Mesenchymal stem cell (in vitro differentiated cells and primary cell): Measurements from ENCODE around the gene LRP1B.

ENCODE experiments used
- DNase-seq: peaks from one replicate; pipeline ENCODE4 v3.0.0-alpha.2; 2013
- H2AFZ ChIP-seq: one replicate; pipeline ENCODE4 v1.6.1; 2013; ENCODE audit warnings: low read depth, mild to moderate bottlenecking, control low read depth, inconsistent platforms, low read length, moderate library complexity
- H2AK5ac ChIP-seq: 2 replicates; pipeline ENCODE4 v1.6.1; 2013; ENCODE audit warnings: low read length, moderate library complexity, mild to moderate bottlenecking, inconsistent platforms; ENCODE audit not compliant: severe bottlenecking
- H2BK120ac ChIP-seq: one replicate; pipeline ENCODE4 v1.6.1; 2013; ENCODE audit warnings: low read depth, mild to moderate bottlenecking, inconsistent platforms, low read length, moderate library complexity
- H2BK12ac ChIP-seq, 2 experiments: one replicate each; pipeline ENCODE4 v1.6.1; 2013; ENCODE audit warnings: inconsistent platforms in 2 of 2, low read length in 2 of 2, mild to moderate bottlenecking in 2 of 2, moderate library complexity in 2 of 2, control low read depth in 1 of 2
- H2BK15ac ChIP-seq: one replicate; pipeline ENCODE4 v1.6.1; 2013; ENCODE audit warnings: mild to moderate bottlenecking, low read depth, inconsistent platforms; ENCODE audit not compliant: poor library complexity, severe bottlenecking
- H2BK5ac ChIP-seq: 2 replicates; pipeline ENCODE4 v1.6.1; 2013; ENCODE audit warnings: low read depth, mild to moderate bottlenecking, low read length, control low read depth, inconsistent platforms; ENCODE audit not compliant: poor library complexity, severe bottlenecking
- H3K14ac ChIP-seq, 2 experiments: one replicate each; pipeline ENCODE4 v1.6.1; 2013; ENCODE audit warnings: inconsistent platforms in 2 of 2, low read length in 2 of 2, control low read depth in 1 of 2, mild to moderate bottlenecking in 1 of 2, moderate library complexity in 1 of 2
- H3K18ac ChIP-seq, 2 experiments: one replicate each; pipeline ENCODE4 v1.6.1; 2013; ENCODE audit warnings: inconsistent platforms in 2 of 2, low read length in 2 of 2, control low read depth in 1 of 2, low read depth in 1 of 2, mild to moderate bottlenecking in 1 of 2
- H3K23ac ChIP-seq, 2 experiments: one replicate each; pipeline ENCODE4 v1.6.1; 2013; ENCODE audit warnings: inconsistent platforms in 2 of 2, low read length in 2 of 2, mild to moderate bottlenecking in 2 of 2, moderate library complexity in 2 of 2, control low read depth in 1 of 2
- H3K27ac ChIP-seq: 2 replicates; pipeline ENCODE4 v1.5.1; 2013; ENCODE audit warnings: mild to moderate bottlenecking, moderate library complexity, low read length, control low read depth, inconsistent platforms; ENCODE audit not compliant: poor library complexity, severe bottlenecking
- H3K27me3 ChIP-seq, 2 experiments: 2 replicates each; pipeline versions ENCODE4 v1.6.1 to v1.7.0; 2013; ENCODE audit warnings: low read length in 2 of 2, mild to moderate bottlenecking in 2 of 2, moderate library complexity in 2 of 2, control low read depth in 1 of 2, inconsistent platforms in 1 of 2; ENCODE audit not compliant: control insufficient read depth in 1 of 2, insufficient read depth in 1 of 2
- H3K36me3 ChIP-seq, 2 experiments: 2 replicates each; pipeline versions ENCODE4 v1.6.1 to v1.7.0; 2013; ENCODE audit warnings: low read length in 2 of 2, control low read depth in 1 of 2, inconsistent platforms in 1 of 2, low read depth in 1 of 2, mild to moderate bottlenecking in 1 of 2; ENCODE audit not compliant: insufficient read depth in 2 of 2, control insufficient read depth in 1 of 2
- H3K4ac ChIP-seq, 2 experiments: one replicate each; pipeline ENCODE4 v1.6.1; 2013; ENCODE audit warnings: inconsistent platforms in 2 of 2, low read length in 2 of 2, mild to moderate bottlenecking in 2 of 2, moderate library complexity in 2 of 2, control low read depth in 1 of 2, low read depth in 1 of 2
- H3K4me1 ChIP-seq: 2 replicates; pipeline ENCODE4 v1.6.1; 2013; ENCODE audit warnings: low read depth, low read length, control low read depth; ENCODE audit not compliant: control insufficient read depth, insufficient read depth
- H3K4me2 ChIP-seq: 2 replicates; pipeline ENCODE4 v1.6.1; 2013; ENCODE audit warnings: low read length, mild to moderate bottlenecking, inconsistent platforms; ENCODE audit not compliant: poor library complexity, severe bottlenecking
- H3K4me3 ChIP-seq, 2 experiments: 2 replicates each; pipeline versions ENCODE4 v1.5.1 to v1.7.0; 2013; ENCODE audit warnings: low read length in 2 of 2, mild to moderate bottlenecking in 2 of 2, control low read depth in 1 of 2, low read depth in 1 of 2; ENCODE audit not compliant: insufficient read depth in 1 of 2
- H3K79me1 ChIP-seq: replicated peaks from 2 replicates; pipeline ENCODE4 v1.6.1; 2013; ENCODE audit warnings: mild to moderate bottlenecking, control low read depth, low read length, inconsistent platforms; ENCODE audit not compliant: poor library complexity, severe bottlenecking
- H3K9ac ChIP-seq: 2 replicates; pipeline ENCODE4 v1.7.0; 2013; ENCODE audit warnings: mild to moderate bottlenecking, low read length, moderate library complexity
- H3K9me3 ChIP-seq: 2 replicates; pipeline ENCODE4 v1.7.0; 2013; ENCODE audit warnings: mild to moderate bottlenecking, low read length; ENCODE audit not compliant: control insufficient read depth
- H4K8ac ChIP-seq: one replicate; pipeline ENCODE4 v1.6.1; 2013; ENCODE audit warnings: inconsistent platforms, mild to moderate bottlenecking, low read length, moderate library complexity
- H4K91ac ChIP-seq: one replicate; pipeline ENCODE4 v1.6.1; 2013; ENCODE audit warnings: mild to moderate bottlenecking, low read length, inconsistent platforms
- WGBS: methylation state at CpG from one replicate; pipeline ENCODE4 v1.1.7; 2013; ENCODE audit warnings: mixed read lengths; 5-methylcytosine and 5-hydroxymethylcytosine counted together

LRP1B gene

DNA sequence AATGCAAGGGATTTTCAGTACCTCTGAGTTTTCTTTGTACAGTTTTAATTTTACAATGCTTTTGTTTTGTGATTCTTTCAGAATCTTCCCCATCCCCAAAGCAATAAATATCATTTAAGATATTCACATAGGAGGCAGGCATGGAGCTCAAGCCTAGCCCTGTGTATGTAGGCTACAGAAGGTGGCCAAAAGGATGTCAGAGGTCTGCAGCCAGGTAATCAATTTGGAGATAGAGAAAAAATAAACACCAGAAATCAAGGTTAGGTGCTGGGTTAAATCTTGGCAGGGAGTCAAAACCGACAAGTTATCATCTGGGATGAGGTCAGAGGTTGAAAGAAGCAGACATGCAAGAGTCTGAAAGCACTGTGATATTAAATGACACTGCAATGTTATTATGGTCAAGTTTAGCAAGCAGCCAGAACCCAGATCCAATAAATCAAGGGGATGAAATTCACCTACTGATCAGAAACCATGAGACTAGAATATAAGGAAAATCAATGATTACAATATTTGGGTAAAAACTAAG lies 45.1 kb upstream of the LRP1B start:
- Histone ChIP-seq H2AK5ac (no peak overlapping the region), H3K23ac (no peak overlapping the region), H2BK12ac (no peak overlapping the region), H3K9me3 (no peaks in the 10 kb centered on the region), H2BK120ac (no peak overlapping the region), H3K27ac (no peak overlapping the region), H3K79me1 (no peaks in the 10 kb centered on the region), H3K18ac (no peak overlapping the region), H4K91ac (no peak overlapping the region), H3K36me3 (no peaks in the 10 kb centered on the region), H3K4me2 (no peak overlapping the region), H3K27me3 (no peaks in the 10 kb centered on the region), H3K14ac (no peak overlapping the region), H2BK5ac (no peak overlapping the region), H3K9ac (no peak overlapping the region), H3K4me3 (no peak overlapping the region), H3K4ac (no peak overlapping the region), H2BK15ac (no peak overlapping the region), H2AFZ (no peak overlapping the region), H4K8ac (no peak overlapping the region), H3K4me1 (no peaks in the 10 kb centered on the region)
- 65% methylated on average over 1 of the region's 1 CpG for WGBS
- DNase-seq, result no peak

DNA sequence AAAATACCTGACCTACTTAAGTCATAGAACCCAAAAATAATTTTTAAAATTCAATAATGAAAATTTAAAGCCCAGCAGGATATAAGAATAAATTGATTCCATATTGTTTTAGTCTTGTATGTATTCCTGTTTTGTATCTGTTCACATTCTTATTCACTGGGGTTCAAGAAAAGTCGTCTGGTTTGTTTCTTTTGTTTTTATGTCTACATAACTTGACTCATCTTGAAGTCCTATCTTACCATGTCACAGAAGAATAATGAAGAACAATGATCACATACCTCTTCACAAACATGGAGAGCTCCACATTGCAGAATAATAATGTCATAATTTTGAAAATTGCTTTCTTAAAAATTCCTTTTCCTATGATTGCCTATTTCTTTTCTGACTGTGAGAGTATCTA lies 43.4 kb upstream of the LRP1B start:
- WGBS, result no CpG with 5 or more reads among the region's 1 CpG

DNA sequence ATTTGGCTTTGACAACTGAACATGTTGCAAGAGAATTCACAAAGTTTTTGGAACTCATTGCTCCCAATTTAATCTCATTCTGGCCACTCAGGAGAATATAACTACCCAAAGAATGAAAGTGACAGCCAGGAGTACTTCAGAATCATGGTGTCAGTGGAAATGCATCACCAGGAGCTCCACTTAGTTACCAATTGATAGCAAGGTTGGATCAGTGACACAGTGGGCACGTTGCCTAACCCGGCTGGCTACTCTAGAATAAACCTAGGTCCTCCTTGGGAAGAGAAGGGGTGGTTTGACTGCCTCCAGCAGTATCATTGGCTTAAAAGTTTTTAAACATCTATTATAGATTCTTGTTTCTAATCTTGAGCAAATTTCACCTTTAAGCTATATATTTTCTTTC lies 40.0 kb upstream of the LRP1B start:
- Histone ChIP-seq H4K8ac (no peak overlapping the region), H3K4ac (no peak overlapping the region), H2BK120ac (no peak overlapping the region), H2AK5ac (no peak overlapping the region), H3K4me1 (peaks cover 1% of the 10 kb centered on the region), H2AFZ (no peak overlapping the region), H2BK15ac (no peak overlapping the region), H3K14ac (no peak overlapping the region), H3K79me1 (no peaks in the 10 kb centered on the region), H3K4me2 (no peak overlapping the region), H3K9me3 (no peaks in the 10 kb centered on the region), H2BK5ac (no peak overlapping the region), H2BK12ac (peak overlapping the region in 1 of 2 experiments; percentile 63), H3K4me3 (no peak overlapping the region), H4K91ac (no peak overlapping the region), H3K9ac (no peak overlapping the region), H3K23ac (no peak overlapping the region), H3K18ac (no peak overlapping the region), H3K27ac (no peak overlapping the region), H3K27me3 (no peaks in the 10 kb centered on the region), H3K36me3 (no peaks in the 10 kb centered on the region)
- DNase-seq, result no peak
- no CpG with 5 or more reads among the region's 2 CpGs for WGBS

More for the DNA sequence above, 43.4 kb upstream of the LRP1B start:
- Histone ChIP-seq H3K23ac (no peak overlapping the region), H2BK12ac (no peak overlapping the region), H3K36me3 (no peaks in the 10 kb centered on the region), H3K4me3 (no peak overlapping the region), H2BK15ac (no peak overlapping the region), H2AFZ (no peak overlapping the region), H2BK5ac (no peak overlapping the region), H2AK5ac (no peak overlapping the region), H3K4me1 (no peaks in the 10 kb centered on the region), H2BK120ac (no peak overlapping the region), H3K4me2 (no peak overlapping the region), H3K9ac (no peak overlapping the region), H3K4ac (no peak overlapping the region), H3K27ac (no peak overlapping the region), H4K8ac (no peak overlapping the region), H3K27me3 (no peaks in the 10 kb centered on the region), H3K79me1 (no peaks in the 10 kb centered on the region), H3K14ac (no peak overlapping the region), H4K91ac (no peak overlapping the region), H3K18ac (no peak overlapping the region), H3K9me3 (no peaks in the 10 kb centered on the region)
- DNase-seq, result no peak

DNA sequence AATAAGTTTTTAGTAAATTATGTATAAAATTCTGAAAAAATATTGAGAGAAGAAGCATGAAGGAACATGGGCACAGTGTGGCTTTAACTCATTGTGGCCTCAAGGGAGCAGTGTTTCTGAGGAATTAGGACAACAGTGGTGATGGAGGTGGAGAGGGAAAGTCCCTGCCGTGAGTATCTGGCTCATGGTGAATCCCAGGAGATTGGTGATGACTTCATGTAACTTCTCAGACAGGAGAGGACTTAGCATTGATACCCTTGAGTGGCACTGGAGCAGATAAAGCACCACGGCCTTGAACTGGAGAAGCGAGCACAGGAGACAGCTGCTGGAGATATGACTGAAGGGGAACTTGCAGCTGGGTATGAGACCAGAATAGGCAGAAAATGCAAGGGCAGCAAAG lies 35.0 kb upstream of the LRP1B start:
- Histone ChIP-seq H2BK120ac (no peak overlapping the region), H4K8ac (no peak overlapping the region), H3K14ac (no peak overlapping the region), H3K4ac (no peak overlapping the region), H3K79me1 (no peaks in the 10 kb centered on the region), H3K27ac (no peak overlapping the region), H3K9ac (no peak overlapping the region), H3K23ac (no peak overlapping the region), H3K27me3 (no peaks in the 10 kb centered on the region), H3K4me1 (peaks cover 2% of the 10 kb centered on the region), H2BK15ac (no peak overlapping the region), H3K4me2 (peak overlapping the region; percentile 1), H2BK12ac (no peak overlapping the region), H2AK5ac (no peak overlapping the region), H2AFZ (no peak overlapping the region), H3K36me3 (no peaks in the 10 kb centered on the region), H3K9me3 (peaks cover 4% of the 10 kb centered on the region), H4K91ac (no peak overlapping the region), H3K4me3 (no peak overlapping the region), H2BK5ac (no peak overlapping the region), H3K18ac (no peak overlapping the region)
- 22% methylated on average over 3 of the region's 3 CpGs for WGBS
- DNase-seq, result peak; percentile 92
